Measurements from ENCODE around the gene MAPK10. TPM values are rescaled to one million over a fixed set of nuclear protein-coding genes. Genes with fewer than 3 reads are reported as not detected.

The MAPK10 gene
- total RNA-seq, 1 experiment from 2014 or later = 4.7 TPM

- no peaks in the 10 kb centered on the region for H3K9me3 ChIP-seq (ENCODE audit: control insufficient read depth, low read depth, low read length)
- H3K23ac ChIP-seq (ENCODE audit: insufficient read length, low read depth, low read length) = no peak overlapping the region
- H4K5ac ChIP-seq (ENCODE audit: insufficient read length, low read depth, low read length) = no peak overlapping the region
- H3K56ac ChIP-seq (ENCODE audit: insufficient read length, low read depth, low read length) = no peak overlapping the region
- H3K4me1 ChIP-seq (ENCODE audit: insufficient read depth, low read length) = no peaks in the 10 kb centered on the region
- H3T11ph ChIP-seq (ENCODE audit: low read length) = no peak overlapping the region
- no peak overlapping the region for H3K18ac ChIP-seq (ENCODE audit: insufficient read length, low read depth, low read length)
- no peak overlapping the region for H3K4me2 ChIP-seq (ENCODE audit: insufficient read depth, insufficient read length, low read length)
- no peak overlapping the region for H4K8ac ChIP-seq (replicated peaks; ENCODE audit: insufficient read length, low read depth, low read length)
- DNase-seq = no peak
- no peaks in the 10 kb centered on the region for H3K27me3 Mint-ChIP-seq (ENCODE audit: low read depth)
- H3K27ac Mint-ChIP-seq = peak overlapping the region in 1 of 3 experiments; percentile 65; a peak in 1 of 7 replicates
- H3K27me3 ChIP-seq (ENCODE audit: insufficient read depth, low read length) = no peaks in the 10 kb centered on the region
- H3K79me2 ChIP-seq (ENCODE audit: insufficient read depth, low read length) = no peaks in the 10 kb centered on the region
- no peak overlapping the region for H2BK120ac ChIP-seq (ENCODE audit: low read depth, low read length, poor library complexity, severe bottlenecking)
- H2AFZ ChIP-seq (ENCODE audit: low read length) = no peak overlapping the region
- H2BK20ac ChIP-seq (ENCODE audit: low read depth, low read length, poor library complexity, severe bottlenecking) = no peak overlapping the region
- no peak overlapping the region for H3K9ac ChIP-seq (ENCODE audit: extremely low read depth, insufficient read length, low read length)
- no peak overlapping the region for H4K91ac ChIP-seq (ENCODE audit: insufficient read length, low read depth, low read length)
- peaks cover 5% of the 10 kb centered on the region in 2 experiments; a peak in 3 of 4 replicates for H3K4me1 Mint-ChIP-seq
- no peak overlapping the region for H3K27ac ChIP-seq (ENCODE audit: insufficient read length, low read depth, low read length)
- no peak overlapping the region for H3K4ac ChIP-seq (ENCODE audit: low read depth, low read length)
- no peak overlapping the region for H2AK5ac ChIP-seq (ENCODE audit: insufficient read length, low read length)
- H3K36me3 Mint-ChIP-seq (ENCODE audit: insufficient read depth in 1 of 3, low read depth in 3 of 3) = no peaks in the 10 kb centered on the region; a peak in 1 of 7 replicates
- TF ChIP-seq CTCF (conservative IDR thresholded peaks at IDR 0.05) = no peak
- no peak overlapping the region for H2BK5ac ChIP-seq (ENCODE audit: insufficient read length, low read length)
- no peaks in the 10 kb centered on the region for H3K9me3 Mint-ChIP-seq
- H2BK12ac ChIP-seq (ENCODE audit: insufficient read length, low read depth, low read length) = no peak overlapping the region
- H3K79me1 ChIP-seq (ENCODE audit: insufficient read depth, low read depth, low read length, poor library complexity, severe bottlenecking) = no peaks in the 10 kb centered on the region
- no peak overlapping the region for H2BK15ac ChIP-seq (ENCODE audit: low read depth, low read length)
- no peaks in the 10 kb centered on the region for H4K20me1 ChIP-seq (ENCODE audit: control insufficient read depth, insufficient read depth, insufficient read length)
- H3K14ac ChIP-seq (ENCODE audit: insufficient read depth, low read length) = no peak overlapping the region
- no peaks in the 10 kb centered on the region for H3K23me2 ChIP-seq (ENCODE audit: insufficient read length, low read depth, low read length, poor library complexity, severe bottlenecking)
- no peak overlapping the region for H3K4me3 Mint-ChIP-seq
Observed at GRCh38 chr4:86319390-86319789, 40.5 kb downstream of the MAPK10 start.
